IMR-90 (cell line): ENCODE measurements around the gene PRDM15. TPM values are rescaled to one million over a fixed set of nuclear protein-coding genes. Genes with fewer than 3 reads are reported as not detected.

Source experiments
- ATAC-seq: fragments of 200-7000 bp; cut with Tn5 transposase; 2 replicates; pipeline ENCODE4 v1.9.1; 2020; ENCODE audit warnings: low read depth, mild to moderate bottlenecking, moderate library complexity
- BruUV-seq: library from RNA; stranded (reverse); fragments of 400-500 nt; replicated peaks from 2 replicates; lab custom pipeline; 2021; lab: Mats Ljungman, UMichigan
- CTCF ChIA-PET: fragments of 300-600 bp; formaldehyde crosslinking; extraction: SDS; loops from one replicate; lab custom pipeline; 2021; ENCODE audit warnings: antibody characterized with exemption; lab: Yijun Ruan, JAX
- POLR2A ChIA-PET: fragments of 300-600 bp; sonication (Branson Sonifier 250); formaldehyde crosslinking; loops from one replicate; lab custom pipeline; 2022; ENCODE audit warnings: antibody characterized with exemption; ENCODE audit not compliant: unreplicated experiment; lab: Charles Lee
- DNase-seq: peaks from one replicate; pipeline ENCODE4 v3.0.0; 2013
- H2AFZ ChIP-seq: replicated peaks from 2 replicates; pipeline ENCODE3; 2013; ENCODE audit warnings: low read length, mild to moderate bottlenecking; ENCODE audit not compliant: poor library complexity
- H2AK5ac ChIP-seq: 2 replicates; pipeline ENCODE4 v1.6.1; 2013; ENCODE audit warnings: low read depth, low read length, inconsistent platforms
- H2AK9ac ChIP-seq: replicated peaks from 2 replicates; pipeline ENCODE3; 2013; ENCODE audit warnings: mild to moderate bottlenecking, low read depth, low read length, moderate library complexity; ENCODE audit not compliant: poor library complexity
- H2BK120ac ChIP-seq: 2 replicates; pipeline ENCODE4 v1.6.1; 2013; ENCODE audit warnings: low read depth, low read length, inconsistent platforms
- H2BK15ac ChIP-seq: 3 replicates; pipeline ENCODE4 v1.6.1; 2013; ENCODE audit warnings: low read depth, low read length, inconsistent platforms
- H2BK20ac ChIP-seq: 2 replicates; pipeline ENCODE4 v1.6.1; 2013; ENCODE audit warnings: low read depth, mild to moderate bottlenecking, inconsistent platforms, low read length, moderate library complexity
- H2BK5ac ChIP-seq: 2 replicates; pipeline ENCODE4 v1.6.1; 2013; ENCODE audit warnings: mild to moderate bottlenecking, low read depth, low read length, inconsistent platforms; ENCODE audit not compliant: poor library complexity, severe bottlenecking
- H3K14ac ChIP-seq: replicated peaks from 2 replicates; pipeline ENCODE4 v1.6.1; 2013; ENCODE audit warnings: low read depth, low read length, inconsistent platforms
- H3K18ac ChIP-seq: 2 replicates; pipeline ENCODE4 v1.6.1; 2013; ENCODE audit warnings: low read depth, low read length, control low read depth
- H3K23ac ChIP-seq: 2 replicates; pipeline ENCODE4 v1.6.1; 2013; ENCODE audit warnings: low read depth, low read length, inconsistent platforms
- H3K27ac ChIP-seq: 2 replicates; pipeline ENCODE4 v1.5.1; 2013; ENCODE audit warnings: mild to moderate bottlenecking, control low read depth, low read length; ENCODE audit not compliant: insufficient read depth
- H3K27me3 ChIP-seq: 2 replicates; pipeline ENCODE4 v1.6.1; 2013; ENCODE audit warnings: low read length; ENCODE audit not compliant: control insufficient read depth, insufficient read depth
- H3K36me3 ChIP-seq: 2 replicates; pipeline ENCODE4 v1.6.1; 2013; ENCODE audit warnings: low read length, mixed read lengths; ENCODE audit not compliant: control insufficient read depth, insufficient read depth
- H3K4ac ChIP-seq: 2 replicates; pipeline ENCODE4 v1.6.1; 2013; ENCODE audit warnings: low read depth, low read length, inconsistent platforms
- H3K4me1 ChIP-seq: 2 replicates; pipeline ENCODE4 v1.6.1; 2013; ENCODE audit warnings: low read length, mixed read lengths; ENCODE audit not compliant: control insufficient read depth, insufficient read depth
- H3K4me2 ChIP-seq: 2 replicates; pipeline ENCODE4 v1.6.1; 2013; ENCODE audit warnings: low read depth, mild to moderate bottlenecking, control low read depth, low read length, moderate library complexity
- H3K4me3 ChIP-seq: 2 replicates; pipeline ENCODE4 v1.5.1; 2013; ENCODE audit warnings: low read depth, mild to moderate bottlenecking, control low read depth, low read length, moderate library complexity; ENCODE audit not compliant: insufficient read depth
- H3K56ac ChIP-seq: 2 replicates; pipeline ENCODE4 v1.6.1; 2013; ENCODE audit warnings: low read length, inconsistent platforms; ENCODE audit not compliant: insufficient read depth; ENCODE audit errors: extremely low read depth
- H3K79me1 ChIP-seq, 2 experiments: 2 replicates each; pipeline ENCODE4 v1.6.1; 2013; ENCODE audit warnings: low read length in 2 of 2, inconsistent platforms in 1 of 2, low read depth in 1 of 2
- H3K9ac ChIP-seq: 2 replicates; pipeline ENCODE4 v1.6.1; 2013; ENCODE audit warnings: low read depth, low read length, control low read depth
- H3K9me1 ChIP-seq: 2 replicates; pipeline ENCODE4 v1.6.1; 2013; ENCODE audit warnings: low read length, inconsistent platforms; ENCODE audit not compliant: insufficient read depth
- H3K9me3 ChIP-seq: 2 replicates; pipeline ENCODE4 v1.6.1; 2013; ENCODE audit warnings: low read length; ENCODE audit not compliant: control insufficient read depth, insufficient read depth
- H4K20me1 ChIP-seq: 2 replicates; pipeline ENCODE4 v1.6.1; 2013; ENCODE audit warnings: low read length, inconsistent platforms; ENCODE audit not compliant: insufficient read depth
- H4K5ac ChIP-seq: 2 replicates; pipeline ENCODE4 v1.6.1; 2013; ENCODE audit warnings: mild to moderate bottlenecking, low read depth, low read length, control low read depth
- H4K8ac ChIP-seq, 2 experiments: 2 replicates each; pipeline ENCODE4 v1.6.1; 2013; ENCODE audit warnings: low read depth in 2 of 2, low read length in 2 of 2, control low read depth in 1 of 2, inconsistent platforms in 1 of 2
- H4K91ac ChIP-seq: 2 replicates; pipeline ENCODE4 v1.6.1; 2013; ENCODE audit warnings: low read depth, low read length, inconsistent platforms; ENCODE audit not compliant: insufficient read depth
- CEBPB ChIP-seq: IDR thresholded peaks from 2 replicates; pipeline ENCODE4 v1.6.1; 2012; ENCODE audit warnings: low read depth, low read length, improper control_type of control experiment
- POLR2A ChIP-seq: IDR thresholded peaks from 2 replicates; pipeline ENCODE4 v1.6.1; 2012; ENCODE audit warnings: mild to moderate bottlenecking, low read depth, low read length
- RAD21 ChIP-seq: IDR thresholded peaks from 2 replicates; pipeline ENCODE4 v1.6.1; 2012; ENCODE audit warnings: low read length, improper control_type of control experiment
- RFX5 ChIP-seq: IDR thresholded peaks from 2 replicates; pipeline ENCODE4 v1.8.0; 2012; ENCODE audit warnings: low read depth, mild to moderate bottlenecking, low read length, moderate library complexity
- WGBS, 2 experiments: methylation state at CpG; one replicate each; pipeline versions ENCODE4 v1.1.5 to v1.1.7; 2013; ENCODE audit warnings: missing lambda C conversion rate in 2 of 2; ENCODE audit not compliant: insufficient read length in 1 of 2; ENCODE audit errors: extremely low coverage in 2 of 2; 5-methylcytosine and 5-hydroxymethylcytosine counted together
- dilution Hi-C: fragments of 300-500 bp; cut with HindIII; formaldehyde crosslinking; loops from one replicate; pipeline ENCODE4 v1.14.3; 2018; ENCODE audit warnings: low sequenced_read_pairs; ENCODE audit not compliant: unreplicated experiment
- in situ Hi-C: fragments of 300-500 bp; cut with MboI; formaldehyde crosslinking; loops from 3 replicates; pipeline ENCODE4 v1.14.3; 2019; ENCODE audit warnings: low sequenced_read_pairs, inconsistent platforms, mixed read lengths
- intact Hi-C: fragments of 100-400 bp; cut with micrococcal nuclease; formaldehyde crosslinking; loops from 2 replicates; pipeline ENCODE4 v1.10.0; 2022
- polyA plus RNA-seq, 3 experiments: library from polyadenylated mRNA; depleted of rRNA; stranded (reverse); fragments of >200 nt; gene quantifications; 2 replicates each; pipeline ENCODE4 v1.2.3, GENCODE V29; 2012; ENCODE audit warnings: low replicate concordance in 1 of 3
- total RNA-seq: library from RNA; depleted of rRNA; stranded (reverse); fragments of >200 nt; gene quantifications from 2 replicates; pipeline ENCODE4 v1.2.3, GENCODE V29; 2012
- TF ChIP-seq, protein P1 (sequence below): fragments of 150-350 bp; IDR thresholded peaks from 2 replicates; pipeline ENCODE4 v1.6.1; 2016; ENCODE audit warnings: low read depth, mild to moderate bottlenecking, low read length, moderate library complexity, borderline replicate concordance

The PRDM15 gene
- total and polyA plus RNA-seq, 2 of the 4 experiments (the other 2 are of a cell fraction) = 7.3 to 8.8 TPM

DNA sequence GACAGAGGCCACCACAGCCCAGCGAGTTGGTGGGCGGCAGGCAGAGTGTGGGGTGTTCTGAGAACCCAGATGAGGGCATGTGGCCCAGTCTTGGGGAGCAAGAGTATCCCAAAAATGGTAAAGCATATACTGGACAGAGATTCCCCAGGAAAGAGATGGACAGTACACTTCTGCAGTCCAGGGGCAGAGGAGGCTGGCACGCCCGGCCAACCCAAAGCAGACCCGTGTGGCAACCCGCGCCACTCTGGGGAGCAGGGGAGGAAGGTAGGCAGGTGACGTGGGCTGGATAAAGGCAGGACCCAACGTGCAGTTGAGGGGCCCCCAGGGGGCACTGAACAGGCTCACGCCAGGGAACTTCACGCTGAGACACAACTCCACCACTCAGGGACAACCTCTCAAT, 65.9 kb downstream of the PRDM15 start (continued):
- TF ChIP-seq, protein P1, sequence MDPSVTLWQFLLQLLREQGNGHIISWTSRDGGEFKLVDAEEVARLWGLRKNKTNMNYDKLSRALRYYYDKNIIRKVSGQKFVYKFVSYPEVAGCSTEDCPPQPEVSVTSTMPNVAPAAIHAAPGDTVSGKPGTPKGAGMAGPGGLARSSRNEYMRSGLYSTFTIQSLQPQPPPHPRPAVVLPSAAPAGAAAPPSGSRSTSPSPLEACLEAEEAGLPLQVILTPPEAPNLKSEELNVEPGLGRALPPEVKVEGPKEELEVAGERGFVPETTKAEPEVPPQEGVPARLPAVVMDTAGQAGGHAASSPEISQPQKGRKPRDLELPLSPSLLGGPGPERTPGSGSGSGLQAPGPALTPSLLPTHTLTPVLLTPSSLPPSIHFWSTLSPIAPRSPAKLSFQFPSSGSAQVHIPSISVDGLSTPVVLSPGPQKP = no peak

DNA sequence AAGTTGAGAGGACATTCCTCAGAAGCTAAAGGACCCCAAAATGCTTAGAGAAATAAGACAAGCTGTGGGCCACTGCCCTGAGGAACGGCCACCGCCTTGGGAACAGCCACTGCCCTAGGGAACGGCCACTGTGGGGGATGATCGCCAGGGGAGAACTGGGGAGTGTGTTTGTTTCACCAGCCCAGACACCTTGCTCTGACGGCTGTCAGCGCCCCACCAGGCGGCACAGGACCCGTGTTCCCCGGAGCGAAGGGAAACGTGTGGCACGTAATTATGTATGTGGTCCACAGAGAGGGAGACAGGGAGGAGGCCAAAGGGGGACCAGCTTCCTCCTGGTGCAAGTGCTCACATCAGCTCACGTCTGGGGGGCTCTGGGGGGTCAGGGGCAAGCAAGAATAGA, 66.5 kb downstream of the PRDM15 start:
- no peak overlapping the region for H2BK120ac ChIP-seq
- no peak overlapping the region for H2BK15ac ChIP-seq
- H4K91ac ChIP-seq = no peak overlapping the region
- H3K9ac ChIP-seq = no peak overlapping the region
- intact Hi-C loops (no loop called here), in situ Hi-C loops (no loop called here), dilution Hi-C loops (no loop called here)
- H2BK20ac ChIP-seq = no peak overlapping the region
- no peaks in the 10 kb centered on the region for H3K79me1 ChIP-seq
- no peak overlapping the region for H4K8ac ChIP-seq
- CTCF ChIA-PET = no interaction called here
- no peak overlapping the region for H3K18ac ChIP-seq
- H3K4me2 ChIP-seq = no peak overlapping the region
- H3K4me3 ChIP-seq = no peak overlapping the region
- no peaks in the 10 kb centered on the region for H3K9me3 ChIP-seq
- H3K4ac ChIP-seq = no peak overlapping the region
- POLR2A ChIA-PET = no interaction called here
- peak overlapping the region; percentile 65 for H2AK9ac ChIP-seq
- no peaks in the 10 kb centered on the region for H3K27me3 ChIP-seq
- H3K14ac ChIP-seq = no peak overlapping the region
- no peak overlapping the region for H2AFZ ChIP-seq
- H2AK5ac ChIP-seq = no peak overlapping the region
- peaks cover 22% of the 10 kb centered on the region for H3K36me3 ChIP-seq
- H3K23ac ChIP-seq = no peak overlapping the region
- H4K5ac ChIP-seq = no peak overlapping the region
- no peaks in the 10 kb centered on the region for H3K9me1 ChIP-seq
- H2BK5ac ChIP-seq = no peak overlapping the region
- DNase-seq (no peak), ATAC-seq (no peak)
- no peaks in the 10 kb centered on the region for H4K20me1 ChIP-seq
- BruUV-seq = no TSS peak
- 89% methylated on average over 7 of the region's 13 CpGs; no CpG with 5 or more reads in 1 of the 2 experiments for WGBS, 2 experiments
- no peak overlapping the region for H3K56ac ChIP-seq
- TF ChIP-seq RFX5 (no peak), RAD21 (no peak), POLR2A (no peak), CEBPB (no peak)
- no peak overlapping the region for H3K27ac ChIP-seq
- H3K4me1 ChIP-seq = no peaks in the 10 kb centered on the region
